NCI-H446 (cell line): ENCODE data around the gene GOLGA6L10.
"Not testable (repeated sequence)": the region's sequence is repeated elsewhere in the genome, so short reads cannot be mapped to it uniquely, and the experiment has no call there.

Source experiments
- DNase-seq, 2 experiments: peaks; one replicate each; lab custom pipeline; 2025; lab: John Stamatoyannopoulos, UW

GOLGA6L10 gene

DNA sequence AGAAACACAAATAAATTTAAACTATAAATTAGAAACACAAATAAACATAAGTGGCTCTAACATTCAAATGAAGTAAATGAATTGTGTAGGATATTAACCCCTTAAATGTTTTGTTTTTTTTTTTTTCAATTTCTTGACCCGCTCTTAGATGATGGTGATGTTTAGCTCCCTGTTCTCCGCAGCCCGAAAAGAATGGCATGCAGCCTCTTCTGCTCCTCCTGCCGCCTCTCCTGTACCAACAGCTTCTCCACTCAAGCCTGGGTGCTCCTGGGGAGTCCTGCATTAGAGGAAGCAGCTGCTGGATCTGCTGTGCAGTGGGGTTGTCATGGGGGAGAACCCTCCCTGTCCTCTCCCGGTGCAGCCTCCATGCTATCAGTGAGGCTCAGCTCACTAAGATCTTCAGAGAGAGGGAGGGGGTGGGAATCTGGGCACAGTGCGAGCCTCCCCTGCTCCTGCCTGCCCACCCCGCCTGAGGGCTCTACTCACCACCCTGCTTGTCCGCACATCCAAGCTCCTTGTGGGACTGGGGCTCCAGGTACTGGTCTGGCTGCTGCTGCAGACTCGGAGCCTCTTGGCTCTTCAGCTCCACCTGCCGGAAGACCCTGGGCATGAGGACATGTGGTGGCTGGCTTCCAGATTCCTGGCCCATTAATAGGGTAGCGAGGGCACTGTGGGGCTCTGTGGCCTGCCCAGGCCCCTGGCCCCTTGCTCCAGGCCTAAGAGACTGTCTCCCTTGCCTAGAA is 6.5 kb downstream of the GOLGA6L10 start:
- DNase-seq = not testable (repeated sequence)

GRCh38 chr15:82338573-82338972 is 10.7 kb downstream of the GOLGA6L10 start:
- DNase-seq = not testable (repeated sequence)

GRCh38 chr15:82338053-82338452 is 11.2 kb downstream of the GOLGA6L10 start:
- DNase-seq = not testable (repeated sequence)

- not testable (repeated sequence) for DNase-seq
Measured at GRCh38 chr15:82337051-82337450, 12.2 kb downstream of the GOLGA6L10 start.

DNA sequence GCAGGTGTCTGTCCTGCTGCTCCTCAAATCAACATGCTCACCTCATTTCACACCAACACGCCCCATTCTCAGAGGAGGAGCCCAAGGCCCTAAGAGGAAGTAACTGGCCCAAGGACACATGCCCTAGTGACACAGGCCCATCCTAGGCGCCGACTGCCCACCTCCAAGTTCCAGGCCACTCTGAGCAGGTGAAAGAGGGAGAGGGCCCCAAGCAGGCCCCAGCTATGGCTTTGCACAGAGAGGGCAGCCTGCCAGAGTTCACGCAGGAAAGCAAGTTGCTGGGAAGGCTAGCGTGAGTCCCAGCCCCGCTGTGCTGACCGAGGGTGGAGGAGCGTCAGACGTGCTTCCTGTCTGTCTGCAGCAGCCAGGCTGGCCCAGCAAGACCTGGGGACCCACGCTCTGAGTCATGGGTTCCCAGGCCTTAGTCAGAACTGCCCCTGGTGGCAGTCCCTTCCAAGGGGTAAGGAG is 13.1 kb downstream of the GOLGA6L10 start:
- not testable (repeated sequence) for DNase-seq

DNA sequence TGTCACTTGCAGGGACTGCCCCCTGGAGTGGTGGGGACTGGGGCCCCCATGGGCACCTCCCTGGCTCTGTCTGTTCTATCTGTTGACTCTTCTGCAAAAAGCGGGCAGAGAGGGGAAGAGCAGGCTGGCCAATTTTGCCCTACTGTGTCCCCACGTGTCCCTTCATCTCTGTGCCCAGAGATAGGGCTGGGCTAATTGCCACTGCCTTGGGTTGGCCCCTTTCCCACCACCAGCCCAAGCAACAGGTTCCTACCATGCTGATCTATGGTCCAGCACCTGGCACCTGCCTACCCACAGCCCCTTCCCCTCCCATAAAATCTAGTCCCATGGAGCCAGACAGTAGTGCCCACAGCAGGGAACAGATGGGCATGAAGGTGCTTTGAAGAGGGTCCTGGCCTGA is 14.3 kb downstream of the GOLGA6L10 start:
- not testable (repeated sequence) for DNase-seq

DNA sequence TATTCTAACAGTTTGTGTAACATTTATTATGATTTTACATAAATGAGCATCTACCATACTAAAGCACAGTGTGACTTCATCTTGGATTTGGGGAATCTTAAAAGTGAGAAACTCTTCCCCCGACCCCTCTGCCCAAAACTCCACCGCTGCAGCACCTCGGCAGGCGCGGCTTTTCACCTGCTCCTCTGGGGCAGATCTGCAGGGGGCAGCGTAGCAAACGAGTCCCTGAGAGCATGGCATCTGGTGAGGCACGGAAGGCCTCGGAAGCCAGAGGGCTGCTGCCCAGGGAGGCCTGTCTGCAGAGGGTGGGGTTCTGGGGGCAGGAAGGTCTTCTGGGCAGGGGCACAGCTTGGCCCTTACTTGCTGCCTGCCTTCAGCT is 14.7 kb downstream of the GOLGA6L10 start:
- DNase-seq = not testable (repeated sequence)

- not testable (repeated sequence) for DNase-seq
Measured at GRCh38 chr15:82333603-82334553, 15.4 kb downstream of the GOLGA6L10 start.

GRCh38 chr15:82332711-82333602 is 16.3 kb downstream of the GOLGA6L10 start:
- DNase-seq = not testable (repeated sequence)

GRCh38 chr15:82331576-82332304 is 17.5 kb downstream of the GOLGA6L10 start:
- DNase-seq = not testable (repeated sequence)

DNA sequence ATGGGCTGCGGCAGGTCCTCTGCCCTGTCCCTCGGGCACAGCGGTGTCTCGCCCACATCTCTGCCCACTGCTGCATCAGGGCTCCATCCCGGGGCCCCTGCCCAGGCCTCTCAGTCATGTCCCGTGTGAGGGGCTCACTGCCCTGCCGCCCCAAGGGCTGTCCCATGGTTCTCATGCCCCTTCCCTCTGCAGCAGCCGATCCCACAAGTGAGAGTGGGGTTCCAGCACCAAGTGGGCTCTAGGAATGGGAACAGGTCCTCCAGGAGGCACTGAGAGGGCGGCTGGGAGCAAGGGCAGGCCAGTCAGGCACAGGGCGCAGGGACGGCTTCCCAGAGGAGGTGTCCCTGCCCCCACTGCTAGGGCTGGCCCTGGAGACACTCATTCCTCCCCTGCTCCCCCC is 18.4 kb downstream of the GOLGA6L10 start:
- not testable (repeated sequence) for DNase-seq

GRCh38 chr15:82329039-82329438 is 20.2 kb downstream of the GOLGA6L10 start:
- not testable (repeated sequence) for DNase-seq

GRCh38 chr15:82327372-82327771 is 21.9 kb downstream of the GOLGA6L10 start:
- not testable (repeated sequence) for DNase-seq

- not testable (repeated sequence) for DNase-seq
Measured at GRCh38 chr15:82326896-82327295, 22.4 kb downstream of the GOLGA6L10 start.

- not testable (repeated sequence) for DNase-seq
Measured at GRCh38 chr15:82325646-82326045, 23.6 kb downstream of the GOLGA6L10 start.

- DNase-seq = not testable (repeated sequence)
Measured at GRCh38 chr15:82324831-82325230, 24.4 kb downstream of the GOLGA6L10 start.

DNA sequence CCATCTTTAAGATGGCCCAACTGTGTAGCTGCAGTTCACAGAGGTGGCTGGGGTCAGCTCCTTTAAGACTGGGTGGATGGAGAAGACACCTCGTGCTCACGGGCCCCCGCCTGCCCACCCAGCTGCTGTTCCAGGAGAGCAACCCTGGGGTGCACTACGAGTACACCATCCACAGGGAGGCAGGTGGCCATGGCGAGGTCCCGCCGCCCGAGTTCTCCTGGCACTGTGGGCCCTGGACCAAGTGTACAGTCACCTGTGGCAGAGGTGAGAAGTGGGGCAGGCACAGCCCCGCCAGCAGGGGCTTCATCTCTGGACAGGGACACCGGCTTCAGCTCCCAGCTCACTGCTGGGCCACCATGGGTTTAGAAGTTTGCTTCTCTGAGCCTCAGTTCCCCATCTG is 26.8 kb downstream of the GOLGA6L10 start:
- DNase-seq = not testable (repeated sequence)

- DNase-seq = not testable (repeated sequence)
Measured at GRCh38 chr15:82320861-82321260, 28.4 kb downstream of the GOLGA6L10 start.

GRCh38 chr15:82319522-82320278 is 29.6 kb downstream of the GOLGA6L10 start:
- DNase-seq = not testable (repeated sequence)

- DNase-seq = not testable (repeated sequence)
Measured at GRCh38 chr15:82318281-82318680, 31.0 kb downstream of the GOLGA6L10 start.
